ENCODE data around the gene KCNA2.

DNA sequence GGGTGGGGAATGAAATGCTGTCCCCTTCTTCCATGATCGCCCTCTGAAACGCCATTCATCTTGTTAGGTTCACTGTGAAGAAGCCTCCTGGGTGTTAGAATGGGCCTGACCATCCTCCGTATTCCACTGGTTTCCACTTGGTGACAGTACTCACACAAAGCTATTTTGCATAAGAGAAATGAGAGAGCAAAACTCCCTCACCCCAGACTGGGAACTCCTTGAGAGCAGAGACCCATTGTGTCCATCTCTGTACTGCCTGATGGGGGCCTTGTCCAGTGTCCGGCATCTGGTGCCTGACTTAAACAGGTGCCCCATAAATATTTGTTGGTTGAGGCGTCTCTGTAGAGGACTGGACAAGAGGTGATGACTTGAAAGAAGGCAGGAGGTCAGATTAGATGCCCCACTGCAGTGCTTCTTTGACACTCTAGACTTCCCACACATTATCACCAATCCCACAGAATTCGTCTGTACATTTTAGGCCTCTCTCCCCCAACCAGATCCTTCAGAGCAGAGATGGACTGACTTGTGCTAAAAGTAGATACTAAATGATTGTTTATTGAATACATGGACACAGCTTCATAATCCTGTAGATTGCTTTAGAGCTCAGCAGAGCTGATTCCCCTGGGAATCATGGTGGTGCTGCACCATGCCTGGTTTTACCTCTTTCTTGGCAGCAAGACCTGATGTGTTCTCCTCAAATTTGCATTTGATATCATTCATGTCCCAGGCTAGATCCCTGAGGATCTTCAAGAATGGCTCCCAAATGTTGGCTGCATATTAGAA, 22.4 kb upstream of the KCNA2 start:
- TF ChIP-seq, protein P1, sequence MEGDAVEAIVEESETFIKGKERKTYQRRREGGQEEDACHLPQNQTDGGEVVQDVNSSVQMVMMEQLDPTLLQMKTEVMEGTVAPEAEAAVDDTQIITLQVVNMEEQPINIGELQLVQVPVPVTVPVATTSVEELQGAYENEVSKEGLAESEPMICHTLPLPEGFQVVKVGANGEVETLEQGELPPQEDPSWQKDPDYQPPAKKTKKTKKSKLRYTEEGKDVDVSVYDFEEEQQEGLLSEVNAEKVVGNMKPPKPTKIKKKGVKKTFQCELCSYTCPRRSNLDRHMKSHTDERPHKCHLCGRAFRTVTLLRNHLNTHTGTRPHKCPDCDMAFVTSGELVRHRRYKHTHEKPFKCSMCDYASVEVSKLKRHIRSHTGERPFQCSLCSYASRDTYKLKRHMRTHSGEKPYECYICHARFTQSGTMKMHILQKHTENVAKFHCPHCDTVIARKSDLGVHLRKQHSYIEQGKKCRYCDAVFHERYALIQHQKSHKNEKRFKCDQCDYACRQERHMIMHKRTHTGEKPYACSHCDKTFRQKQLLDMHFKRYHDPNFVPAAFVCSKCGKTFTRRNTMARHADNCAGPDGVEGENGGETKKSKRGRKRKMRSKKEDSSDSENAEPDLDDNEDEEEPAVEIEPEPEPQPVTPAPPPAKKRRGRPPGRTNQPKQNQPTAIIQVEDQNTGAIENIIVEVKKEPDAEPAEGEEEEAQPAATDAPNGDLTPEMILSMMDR (IDR thresholded peaks at IDR 0.05) = no peak
- TF ChIP-seq EZH2 (IDR thresholded peaks at IDR 0.05; ENCODE audit: borderline replicate concordance, insufficient read depth, low read depth, low read length, poor library complexity, severe bottlenecking) = no peak

Data from B cell (primary cell).